ENCODE results near the gene PRRG4.
A peak's percentile ranks its signal among the peaks of the same experiment; 100 is the strongest.

PRRG4 gene

DNA sequence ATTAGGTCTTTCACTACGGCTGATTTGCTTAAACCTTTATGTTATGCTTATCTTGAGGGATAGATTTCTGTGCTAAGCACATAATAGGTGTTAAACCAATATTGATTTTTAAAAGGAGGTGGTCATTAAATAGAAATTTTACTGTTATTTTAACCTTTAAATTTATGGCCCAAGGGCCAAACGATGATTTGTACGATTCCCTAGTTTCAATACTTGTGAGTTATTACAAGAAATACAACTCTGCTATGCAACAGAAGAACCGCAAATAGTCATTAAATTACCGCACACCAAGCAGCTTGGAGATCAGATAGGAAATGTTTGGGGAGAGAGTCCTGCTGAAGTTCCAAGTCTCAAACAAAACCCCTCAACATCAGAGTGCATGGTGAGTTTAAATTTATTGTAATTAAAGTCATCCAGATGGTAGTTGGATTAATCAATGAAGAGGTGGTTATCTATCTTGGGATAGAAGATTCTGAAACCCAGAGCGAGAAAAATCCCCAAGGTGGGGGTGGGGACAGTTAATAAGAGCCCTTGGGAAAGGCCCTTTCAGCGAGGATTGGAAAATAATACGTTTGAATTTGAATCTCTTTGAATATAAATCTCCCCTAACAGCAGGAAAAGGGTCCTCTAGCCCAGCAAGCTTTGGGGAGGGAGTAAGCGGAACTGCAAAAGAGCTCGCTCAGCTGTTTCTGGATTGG lies 62.1 kb downstream of the PRRG4 start:
- no peak for DNase-seq (ENCODE audit: extremely low spot score)
- POLR2A ChIA-PET, result interaction anchor here (1.4 kb wide), 1 partner anchor 58 kb away, joined by 4 read pairs; no protein-coding TSS in a partner anchor
- TF ChIP-seq, protein P1, sequence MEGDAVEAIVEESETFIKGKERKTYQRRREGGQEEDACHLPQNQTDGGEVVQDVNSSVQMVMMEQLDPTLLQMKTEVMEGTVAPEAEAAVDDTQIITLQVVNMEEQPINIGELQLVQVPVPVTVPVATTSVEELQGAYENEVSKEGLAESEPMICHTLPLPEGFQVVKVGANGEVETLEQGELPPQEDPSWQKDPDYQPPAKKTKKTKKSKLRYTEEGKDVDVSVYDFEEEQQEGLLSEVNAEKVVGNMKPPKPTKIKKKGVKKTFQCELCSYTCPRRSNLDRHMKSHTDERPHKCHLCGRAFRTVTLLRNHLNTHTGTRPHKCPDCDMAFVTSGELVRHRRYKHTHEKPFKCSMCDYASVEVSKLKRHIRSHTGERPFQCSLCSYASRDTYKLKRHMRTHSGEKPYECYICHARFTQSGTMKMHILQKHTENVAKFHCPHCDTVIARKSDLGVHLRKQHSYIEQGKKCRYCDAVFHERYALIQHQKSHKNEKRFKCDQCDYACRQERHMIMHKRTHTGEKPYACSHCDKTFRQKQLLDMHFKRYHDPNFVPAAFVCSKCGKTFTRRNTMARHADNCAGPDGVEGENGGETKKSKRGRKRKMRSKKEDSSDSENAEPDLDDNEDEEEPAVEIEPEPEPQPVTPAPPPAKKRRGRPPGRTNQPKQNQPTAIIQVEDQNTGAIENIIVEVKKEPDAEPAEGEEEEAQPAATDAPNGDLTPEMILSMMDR (IDR thresholded peaks at IDR 0.05; ENCODE audit: control extremely low read depth, extremely low read depth, low read depth, missing control alignments), result no peak
- CTCF ChIA-PET, result interaction anchor here (0.9 to 3.3 kb wide), 5 partner anchors 8 to 174 kb away, joined by 3 to 12 read pairs (median 4); no protein-coding TSS in a partner anchor

DNA sequence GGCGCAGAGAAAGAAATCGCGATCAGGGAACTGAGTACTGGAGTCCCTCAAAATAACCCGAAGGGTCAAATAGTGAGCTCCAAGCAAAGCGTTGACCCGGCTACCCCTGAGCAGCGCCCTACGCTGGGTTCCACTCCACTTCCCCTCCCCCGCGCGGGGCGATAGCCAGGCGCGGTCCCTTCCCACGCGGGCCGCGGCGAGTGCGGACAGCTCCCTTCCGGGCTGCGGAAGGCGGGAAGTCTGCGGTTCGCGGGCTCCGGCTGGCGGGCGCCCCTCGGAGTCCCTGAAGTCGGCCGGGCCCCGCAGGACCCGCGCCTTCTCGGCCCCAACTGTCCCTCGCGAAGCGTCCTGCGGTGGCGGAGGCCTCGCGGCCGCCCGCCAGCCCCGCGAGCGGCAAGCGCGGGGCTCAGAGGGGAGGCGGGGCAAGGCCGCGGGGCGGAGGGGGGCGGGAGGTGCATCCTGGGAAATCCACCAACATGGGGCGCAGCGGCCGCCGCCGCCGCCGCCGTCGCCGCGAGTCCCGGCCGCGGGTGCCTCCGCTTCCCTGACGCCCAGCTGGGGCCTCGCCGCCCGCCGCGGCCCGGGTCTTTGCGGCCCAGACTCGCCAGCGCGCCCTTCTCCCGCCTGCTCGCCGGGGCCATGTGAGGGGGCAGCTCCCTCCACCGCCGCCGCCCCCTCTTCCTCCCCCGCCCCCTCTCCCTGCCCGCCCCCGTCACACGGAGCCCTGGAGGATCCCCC lies 62.8 kb downstream of the PRRG4 start, which contains the start of gene QSER1:
QSER1 (plus strand) TSS at position 457 of the 738 bp plus-strand sequence. CDS start 315 bp downstream, outside the sequence.
- CTCF ChIA-PET, result interaction anchor here (0.7 to 3.3 kb wide), 8 partner anchors 8 to 173 kb away, joined by 3 to 12 read pairs (median 4); no protein-coding TSS in a partner anchor
- DNase-seq (ENCODE audit: extremely low spot score), result peak; percentile 88
- TF ChIP-seq, protein P1 (IDR thresholded peaks at IDR 0.05; ENCODE audit: control extremely low read depth, extremely low read depth, low read depth, missing control alignments), result no peak
- POLR2A ChIA-PET, result interaction anchor here (0.6 to 1.4 kb wide), 2 partner anchors 59 to 308 kb away, joined by 4 to 6 read pairs; no protein-coding TSS in a partner anchor

DNA sequence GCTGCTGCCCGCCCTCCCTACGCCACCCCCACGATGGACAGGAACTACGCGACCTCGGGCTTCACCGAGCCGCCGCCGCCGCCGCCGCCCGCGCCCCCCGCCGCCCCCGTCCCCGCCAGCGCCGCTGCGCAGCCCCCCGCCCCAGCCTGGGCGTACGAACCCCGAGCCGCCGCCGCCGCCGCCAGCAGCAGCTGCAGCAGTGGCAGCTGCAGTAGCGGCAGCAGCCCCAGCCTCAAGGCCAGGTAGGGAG lies 63.3 kb downstream of the PRRG4 start:
- ChIA-PET POLR2A (interaction anchor here (1.4 kb wide), 1 partner anchor 60 kb away, joined by 4 read pairs; no protein-coding TSS in a partner anchor), CTCF (interaction anchor here (1.0 to 3.3 kb wide), 7 partner anchors 9 to 173 kb away, joined by 3 to 12 read pairs (median 4); no protein-coding TSS in a partner anchor)

DNA sequence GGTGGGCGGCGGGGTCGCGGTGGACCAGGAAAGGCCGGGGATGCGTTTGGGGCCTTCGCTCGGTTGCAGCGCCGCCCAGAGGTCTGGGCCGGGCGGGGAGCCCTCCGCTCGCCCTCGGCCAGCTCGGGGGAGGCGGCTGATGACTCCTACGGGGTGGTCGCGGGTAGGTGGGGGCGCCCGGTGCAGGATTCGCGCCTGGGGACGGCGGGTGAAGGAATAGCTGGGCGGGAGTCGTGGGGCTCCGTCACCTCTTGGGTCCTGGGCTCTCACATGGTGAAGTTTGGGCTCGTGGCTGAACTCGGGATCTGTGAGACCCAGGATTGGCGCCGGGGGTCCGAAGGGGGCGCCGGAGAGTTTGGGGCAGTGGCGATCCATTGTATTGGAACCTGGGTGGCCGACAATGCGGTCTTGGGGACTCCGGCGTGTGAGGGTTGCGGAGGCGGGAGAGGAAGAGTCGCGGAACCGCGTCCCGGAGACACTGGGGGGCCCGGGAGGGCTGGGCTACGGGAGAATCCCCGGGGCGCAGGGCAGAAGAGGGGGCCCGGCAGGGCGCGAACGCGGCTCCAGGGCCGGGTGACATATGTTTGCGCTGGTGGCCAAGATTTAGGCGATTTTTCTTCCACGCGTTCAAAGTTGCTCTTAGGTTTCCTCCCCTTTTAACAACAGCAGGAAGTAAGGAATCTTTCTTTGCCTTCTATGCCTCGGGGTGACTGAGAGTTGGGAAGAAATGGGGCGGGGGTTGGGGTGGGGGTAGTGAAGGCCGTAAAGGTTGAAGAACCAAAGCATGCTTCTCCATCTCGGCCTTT lies 63.8 kb downstream of the PRRG4 start:
- TF ChIP-seq, protein P1 (IDR thresholded peaks at IDR 0.05; ENCODE audit: control extremely low read depth, extremely low read depth, low read depth, missing control alignments), result peak; percentile 53
- CTCF ChIA-PET, result interaction anchor here (0.7 to 3.3 kb wide), 10 partner anchors 9 to 189 kb away, joined by 3 to 12 read pairs (median 4); no protein-coding TSS in a partner anchor
- POLR2A ChIA-PET, result interaction anchor here (0.6 to 1.4 kb wide), 2 partner anchors 24 to 60 kb away, joined by 3 to 4 read pairs; no protein-coding TSS in a partner anchor
- peak; percentile 68 for DNase-seq (ENCODE audit: extremely low spot score)

More for the DNA sequence above, 63.3 kb downstream of the PRRG4 start:
- DNase-seq (ENCODE audit: extremely low spot score), result no peak
- TF ChIP-seq, protein P1 (IDR thresholded peaks at IDR 0.05; ENCODE audit: control extremely low read depth, extremely low read depth, low read depth, missing control alignments), result no peak

DNA sequence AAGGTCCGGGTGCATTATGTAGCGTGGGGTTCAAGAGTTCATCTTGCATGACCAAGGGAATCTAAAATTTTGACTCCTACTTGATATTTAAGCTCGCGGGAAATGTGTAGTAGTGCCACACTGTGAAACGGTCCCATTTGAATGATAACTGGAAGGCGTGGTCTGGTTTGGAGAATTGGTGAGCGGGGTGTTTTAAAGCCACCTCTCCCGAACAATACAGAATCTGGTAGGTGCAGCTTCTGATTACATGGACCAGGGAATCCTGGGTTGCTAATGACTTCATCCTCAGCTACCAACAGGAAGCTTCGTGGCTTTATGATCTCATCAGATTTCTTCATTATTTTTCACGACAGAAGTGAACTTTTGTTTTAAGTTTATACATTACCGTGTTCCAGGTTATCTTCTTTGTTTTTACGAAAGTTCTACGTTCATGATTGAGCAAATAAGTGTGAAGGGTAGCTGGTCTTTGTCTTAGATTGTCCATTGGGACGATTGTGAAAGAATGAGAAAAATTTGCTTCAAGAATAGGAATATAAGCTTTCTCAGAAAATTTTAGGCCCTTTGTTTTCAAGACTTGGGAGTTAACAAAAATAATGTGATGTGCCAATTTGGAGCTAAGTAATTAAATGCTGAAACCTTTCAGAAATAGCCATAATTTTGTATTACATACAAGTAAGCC lies 64.6 kb downstream of the PRRG4 start:
- CTCF ChIA-PET, result interaction anchor here (0.8 to 3.3 kb wide), 12 partner anchors 8 to 267 kb away, joined by 3 to 12 read pairs (median 4); partner anchors contain the start of gene CSTF3
- DNase-seq (ENCODE audit: extremely low spot score), result peak; percentile 56
- POLR2A ChIA-PET, result no interaction called here
- TF ChIP-seq, protein P1 (IDR thresholded peaks at IDR 0.05; ENCODE audit: control extremely low read depth, extremely low read depth, low read depth, missing control alignments), result no peak

All from GM10248 (cell line).